ENCODE data around the gene GDPD5. TPM values are rescaled to one million over a fixed set of nuclear protein-coding genes. Genes with fewer than 3 reads are reported as not detected.

The GDPD5 gene
- total RNA-seq, 1 experiment from 2014 or later: 28.6 TPM

- H3K4me3 ChIP-seq (ENCODE audit: low read depth, low read length): no peak overlapping the region
- no peak for TF ChIP-seq CTCF (IDR thresholded peaks at IDR 0.05; ENCODE audit: insufficient read depth in 1 of 2, low read depth in 1 of 2, low read length in 1 of 2, severe bottlenecking in 1 of 2, unreplicated experiment in 1 of 2)
- H3K4me1 ChIP-seq: peaks cover 11% of the 10 kb centered on the region; the same call in 1 of the 2 replicates
- ChIA-PET POLR2A (interaction anchor here (0.6 kb wide), 1 partner anchor 89 kb away, joined by 7 read pairs; no protein-coding TSS in a partner anchor), CTCF (interaction anchor here (0.5 to 0.7 kb wide), 3 partner anchors 83 to 263 kb away, joined by 3 read pairs; no protein-coding TSS in a partner anchor)
- Mint-ChIP-seq H3K36me3 (ENCODE audit: insufficient read depth, unreplicated experiment) (no peaks in the 10 kb centered on the region), H3K9me3 (ENCODE audit: unreplicated experiment) (no peaks in the 10 kb centered on the region), H3K27ac (ENCODE audit: unreplicated experiment) (no peak overlapping the region), H3K4me1 (ENCODE audit: low read depth, unreplicated experiment) (peaks cover 6% of the 10 kb centered on the region), H3K4me3 (ENCODE audit: unreplicated experiment) (peak overlapping the region; percentile 76), H3K27me3 (ENCODE audit: insufficient read depth, unreplicated experiment) (no peaks in the 10 kb centered on the region)
- intact Hi-C loops (cut with micrococcal nuclease; ENCODE audit: unreplicated experiment): no loop called here
- H3K36me3 ChIP-seq (ENCODE audit: control insufficient read depth, insufficient read depth, low read length): no peaks in the 10 kb centered on the region
- no peaks in the 10 kb centered on the region for H3K27me3 ChIP-seq (replicated peaks; ENCODE audit: control insufficient read depth, insufficient read depth, low read length)
- no peaks in the 10 kb centered on the region for H3K9me3 ChIP-seq
- DNase-seq: peak in 1 of 2 experiments; percentile 34
- BruUV-seq (replicated peaks): no TSS peak
Measured at GRCh38 chr11:75527938-75528735, 2.4 kb upstream of the GDPD5 start.

- Mint-ChIP-seq H3K27ac (ENCODE audit: unreplicated experiment) (no peak overlapping the region), H3K27me3 (ENCODE audit: insufficient read depth, unreplicated experiment) (no peaks in the 10 kb centered on the region), H3K4me3 (ENCODE audit: unreplicated experiment) (peak overlapping the region; percentile 76), H3K9me3 (ENCODE audit: unreplicated experiment) (no peaks in the 10 kb centered on the region), H3K36me3 (ENCODE audit: insufficient read depth, unreplicated experiment) (no peaks in the 10 kb centered on the region), H3K4me1 (ENCODE audit: low read depth, unreplicated experiment) (peaks cover 6% of the 10 kb centered on the region)
- no peak for DNase-seq
- no peak overlapping the region for H3K4me3 ChIP-seq (ENCODE audit: low read depth, low read length)
- POLR2A ChIA-PET: no interaction called here
- H3K9me3 ChIP-seq: no peaks in the 10 kb centered on the region
- H3K4me1 ChIP-seq: peaks cover 11% of the 10 kb centered on the region; the same call in 1 of the 2 replicates
- no peaks in the 10 kb centered on the region for H3K27me3 ChIP-seq (replicated peaks; ENCODE audit: control insufficient read depth, insufficient read depth, low read length)
- BruUV-seq (replicated peaks): no TSS peak
- intact Hi-C loops (cut with micrococcal nuclease; ENCODE audit: unreplicated experiment): no loop called here
- CTCF ChIA-PET: no interaction called here
- no peaks in the 10 kb centered on the region for H3K36me3 ChIP-seq (ENCODE audit: control insufficient read depth, insufficient read depth, low read length)
- no peak for TF ChIP-seq CTCF (IDR thresholded peaks at IDR 0.05; ENCODE audit: insufficient read depth in 1 of 2, low read depth in 1 of 2, low read length in 1 of 2, severe bottlenecking in 1 of 2, unreplicated experiment in 1 of 2)
Measured at GRCh38 chr11:75527130-75527529, 1.4 kb upstream of the GDPD5 start.

GRCh38 chr11:75526192-75526541, 426 bp upstream of the GDPD5 start:
- Histone ChIP-seq H3K36me3 (ENCODE audit: control insufficient read depth, insufficient read depth, low read length) (no peaks in the 10 kb centered on the region; the same call in 1 of the 2 replicates), H3K4me1 (peaks cover 11% of the 10 kb centered on the region; the same call in 1 of the 2 replicates), H3K27me3 (replicated peaks; ENCODE audit: control insufficient read depth, insufficient read depth, low read length) (no peaks in the 10 kb centered on the region), H3K9me3 (no peaks in the 10 kb centered on the region), H3K4me3 (ENCODE audit: low read depth, low read length) (peak overlapping the region; percentile 79)
- ChIA-PET POLR2A (interaction anchor here (0.6 to 1.0 kb wide), 3 partner anchors 12 to 537 kb away, joined by 3 to 4 read pairs (median 3); partner anchors contain the start of gene NEU3), CTCF (interaction anchor here (1.0 to 1.2 kb wide), 6 partner anchors 18 to 137 kb away, joined by 3 to 4 read pairs (median 4); no protein-coding TSS in a partner anchor)
- intact Hi-C loops (cut with micrococcal nuclease; ENCODE audit: unreplicated experiment): loop anchor here (1.0 kb wide), 1 partner anchor 30 kb away; no protein-coding TSS in a partner anchor
- H3K4me1 Mint-ChIP-seq (ENCODE audit: low read depth, unreplicated experiment): peaks cover 7% of the 10 kb centered on the region
- peak overlapping the region; percentile 24 for H3K27ac Mint-ChIP-seq (ENCODE audit: unreplicated experiment)
- H3K9me3 Mint-ChIP-seq (ENCODE audit: unreplicated experiment): no peaks in the 10 kb centered on the region
- H3K4me3 Mint-ChIP-seq (ENCODE audit: unreplicated experiment): peak overlapping the region; percentile 76
- TF ChIP-seq CTCF (IDR thresholded peaks at IDR 0.05; ENCODE audit: insufficient read depth in 1 of 2, low read depth in 1 of 2, low read length in 1 of 2, severe bottlenecking in 1 of 2, unreplicated experiment in 1 of 2): no peak
- no peaks in the 10 kb centered on the region for H3K36me3 Mint-ChIP-seq (ENCODE audit: insufficient read depth, unreplicated experiment)
- BruUV-seq (replicated peaks): no TSS peak
- no peaks in the 10 kb centered on the region for H3K27me3 Mint-ChIP-seq (ENCODE audit: insufficient read depth, unreplicated experiment)
- peak in 1 of 2 experiments; percentile 38 for DNase-seq

Data from Caco-2 (cell line).